NCI-H2171 (cell line): ENCODE data around the gene NRM.
A peak's percentile ranks its signal among the peaks of the same experiment; 100 is the strongest.
"Not testable (repeated sequence)": the region's sequence is repeated elsewhere in the genome, so short reads cannot be mapped to it uniquely, and the experiment has no call there.

Source experiments
- DNase-seq: peaks from one replicate; lab custom pipeline; 2025; lab: John Stamatoyannopoulos, UW

NRM gene

DNA sequence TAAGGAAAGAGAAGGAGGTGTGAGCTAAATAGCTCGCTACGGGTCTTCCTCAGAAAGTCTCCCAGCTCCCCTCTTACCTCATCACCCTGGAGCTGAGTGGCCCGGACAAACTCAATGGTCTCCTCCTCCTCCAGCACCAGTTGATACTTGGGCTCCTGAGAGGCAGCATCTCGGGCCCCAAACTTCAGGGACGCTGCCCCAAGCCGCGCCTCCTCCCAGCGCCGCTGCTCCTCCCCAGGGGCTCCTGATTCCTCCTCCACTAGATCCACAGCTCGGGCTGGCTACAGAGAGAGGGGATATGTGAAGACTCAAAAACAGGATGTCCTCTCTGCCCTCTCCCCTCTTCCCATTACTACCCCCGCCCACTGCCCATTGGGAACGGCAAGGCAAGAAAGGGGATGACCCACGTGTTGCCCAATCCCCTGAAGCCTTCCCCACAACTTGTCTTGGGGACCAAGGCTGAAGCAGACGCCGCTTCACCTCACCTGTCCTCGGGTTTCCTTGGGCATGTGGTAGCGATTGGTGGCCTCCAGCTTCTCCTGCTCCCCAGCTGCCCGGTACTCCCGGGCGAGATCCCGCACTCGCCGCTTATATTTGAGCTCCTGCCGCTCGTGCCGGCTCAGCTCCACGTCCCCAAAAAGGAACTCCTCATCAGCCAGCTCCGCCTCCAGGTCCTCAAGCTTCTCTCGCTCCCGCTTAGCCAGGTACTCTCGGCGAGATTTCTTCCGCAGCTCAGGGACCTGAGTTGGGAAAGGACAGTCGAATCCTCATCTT, 25.6 kb downstream of the NRM start:
- DNase-seq = no peak

DNA sequence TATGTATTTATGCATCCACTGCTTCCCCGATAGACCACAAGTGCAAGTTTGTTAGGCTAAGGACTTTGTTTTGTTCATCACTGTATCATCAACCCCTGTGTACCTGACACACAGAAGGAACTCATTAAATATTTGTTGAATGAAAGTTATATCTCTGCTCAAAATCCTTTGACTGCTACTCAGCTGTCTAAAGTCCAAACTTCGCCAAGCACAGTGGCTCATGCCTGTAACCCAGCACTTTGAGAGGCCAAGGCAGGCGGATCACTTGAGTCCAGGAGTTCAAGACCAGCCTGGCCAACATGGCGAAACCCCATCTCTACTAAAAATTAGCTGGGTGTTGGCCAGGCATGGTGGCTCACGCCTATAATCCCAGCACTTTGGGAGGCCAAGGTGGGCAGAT, 32.9 kb downstream of the NRM start:
- DNase-seq = not testable (repeated sequence)

DNA sequence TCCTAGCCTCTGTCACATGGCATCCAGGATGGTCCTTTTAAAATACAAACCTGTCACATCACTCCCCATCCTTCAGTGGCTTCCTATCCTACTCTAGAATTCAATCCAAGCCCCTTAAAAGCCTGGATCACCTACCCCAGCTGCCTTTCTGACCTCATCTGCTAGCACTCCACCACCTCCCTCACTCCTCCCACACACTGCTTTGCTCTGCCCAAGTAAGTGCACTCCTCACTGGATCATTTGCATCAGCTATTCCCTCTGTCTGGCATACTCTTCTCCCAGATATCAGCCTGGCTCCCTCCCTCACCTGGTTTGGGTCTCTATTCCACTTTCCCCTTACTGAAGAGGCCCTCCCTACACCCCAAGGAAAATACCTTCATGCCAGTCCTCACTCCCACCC, 33.3 kb downstream of the NRM start:
- no peak for DNase-seq

DNA sequence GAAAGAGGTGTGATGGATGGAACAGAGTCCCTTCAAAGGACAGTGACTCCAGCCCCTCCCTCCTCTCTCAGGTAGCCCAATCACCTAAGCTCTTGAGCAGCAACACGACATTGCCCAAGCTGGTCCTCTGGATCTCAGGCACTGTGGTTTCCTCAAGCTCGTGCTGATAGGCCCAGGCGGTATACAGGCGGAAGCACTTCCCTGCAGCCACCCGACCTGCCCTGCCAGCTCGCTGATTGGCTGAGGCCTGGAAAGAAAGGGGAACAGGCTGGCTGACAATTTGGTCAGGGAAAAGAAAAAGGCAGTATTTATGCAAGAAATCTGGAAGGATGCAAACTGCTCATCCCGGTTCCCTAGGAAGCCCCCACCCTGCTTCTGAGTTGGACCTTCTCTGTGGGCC, 34.3 kb downstream of the NRM start:
- DNase-seq = no peak

DNA sequence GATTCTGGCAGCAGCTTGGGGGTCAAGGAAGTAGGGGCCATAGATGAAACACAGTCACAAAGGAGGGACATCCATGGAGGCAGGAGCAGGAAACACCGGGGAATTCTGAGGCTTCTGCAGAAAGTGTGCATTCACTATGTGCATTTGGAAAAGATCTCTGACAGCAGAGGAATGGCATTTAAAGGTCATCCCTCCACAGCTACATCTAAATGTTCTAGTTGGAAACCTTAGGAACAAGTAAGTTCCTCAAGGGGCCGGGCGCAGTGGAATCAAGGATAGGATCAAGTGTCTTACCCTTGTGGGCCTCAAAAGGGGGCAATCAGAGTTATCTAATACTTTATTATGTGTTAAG, 35.1 kb downstream of the NRM start:
- DNase-seq = no peak

DNA sequence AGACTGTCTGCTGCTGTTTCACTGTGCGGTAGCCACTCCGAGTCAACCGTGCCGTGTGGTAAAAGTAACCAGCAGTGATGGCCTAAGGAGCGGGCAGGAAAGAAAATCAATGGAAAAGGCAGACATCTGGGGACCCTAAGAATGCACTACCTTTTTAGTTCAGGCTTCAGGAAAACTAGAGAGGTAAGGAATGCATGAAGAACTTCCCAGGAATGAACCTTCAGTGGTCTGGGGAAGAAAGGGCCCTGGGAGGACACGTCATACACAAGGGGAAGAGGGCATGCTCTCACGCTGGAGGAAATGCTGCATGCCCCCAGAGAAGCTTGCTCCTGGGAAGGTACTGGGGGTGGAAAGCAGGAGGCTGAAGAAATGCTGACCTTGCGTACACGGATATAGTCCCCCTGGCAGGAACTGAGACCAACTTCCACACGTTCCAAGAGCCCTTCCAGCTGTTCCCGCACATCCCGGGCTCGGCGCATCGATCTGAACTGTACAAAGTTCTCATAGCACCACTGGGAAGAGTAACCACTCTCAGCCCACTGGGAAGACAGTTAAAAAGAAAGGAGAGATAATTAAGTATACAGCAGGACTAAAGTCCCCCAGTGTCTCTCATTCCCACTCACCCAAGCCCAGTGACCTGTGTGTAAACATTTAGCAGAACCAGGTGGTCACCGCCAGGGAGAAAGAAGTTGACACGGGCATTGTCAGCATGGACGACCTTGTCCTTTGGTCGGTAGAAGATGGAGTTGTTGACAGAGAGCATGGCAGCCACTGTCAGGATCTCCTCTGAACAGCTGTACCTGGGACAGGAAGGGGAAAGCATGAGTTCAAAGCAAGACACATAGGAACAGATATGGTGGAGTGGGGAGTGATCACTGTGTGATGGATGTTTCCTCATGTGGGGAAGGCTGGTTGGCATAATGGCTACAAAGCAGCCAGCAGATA, 35.7 kb downstream of the NRM start:
- no peak for DNase-seq

DNA sequence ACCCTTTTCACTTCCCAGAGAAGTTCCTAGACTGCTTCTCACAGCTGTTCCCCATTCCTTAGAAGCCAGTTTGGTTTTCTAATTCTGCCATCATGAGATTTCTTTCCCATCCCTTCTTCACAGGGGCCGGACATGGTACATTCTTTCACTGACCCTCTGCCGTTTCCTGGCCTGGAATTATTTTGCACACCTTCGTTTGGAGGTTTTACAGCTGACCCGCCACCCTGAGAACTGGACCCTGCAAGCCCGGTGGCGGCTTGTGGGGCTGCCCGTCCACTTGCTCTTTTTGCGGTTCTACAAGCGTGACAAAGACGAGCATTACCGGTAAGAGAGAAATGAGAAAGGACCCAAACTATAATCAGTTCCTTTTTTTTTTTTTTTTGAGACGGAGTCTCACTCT, 39.6 kb downstream of the NRM start:
- DNase-seq = no peak

DNA sequence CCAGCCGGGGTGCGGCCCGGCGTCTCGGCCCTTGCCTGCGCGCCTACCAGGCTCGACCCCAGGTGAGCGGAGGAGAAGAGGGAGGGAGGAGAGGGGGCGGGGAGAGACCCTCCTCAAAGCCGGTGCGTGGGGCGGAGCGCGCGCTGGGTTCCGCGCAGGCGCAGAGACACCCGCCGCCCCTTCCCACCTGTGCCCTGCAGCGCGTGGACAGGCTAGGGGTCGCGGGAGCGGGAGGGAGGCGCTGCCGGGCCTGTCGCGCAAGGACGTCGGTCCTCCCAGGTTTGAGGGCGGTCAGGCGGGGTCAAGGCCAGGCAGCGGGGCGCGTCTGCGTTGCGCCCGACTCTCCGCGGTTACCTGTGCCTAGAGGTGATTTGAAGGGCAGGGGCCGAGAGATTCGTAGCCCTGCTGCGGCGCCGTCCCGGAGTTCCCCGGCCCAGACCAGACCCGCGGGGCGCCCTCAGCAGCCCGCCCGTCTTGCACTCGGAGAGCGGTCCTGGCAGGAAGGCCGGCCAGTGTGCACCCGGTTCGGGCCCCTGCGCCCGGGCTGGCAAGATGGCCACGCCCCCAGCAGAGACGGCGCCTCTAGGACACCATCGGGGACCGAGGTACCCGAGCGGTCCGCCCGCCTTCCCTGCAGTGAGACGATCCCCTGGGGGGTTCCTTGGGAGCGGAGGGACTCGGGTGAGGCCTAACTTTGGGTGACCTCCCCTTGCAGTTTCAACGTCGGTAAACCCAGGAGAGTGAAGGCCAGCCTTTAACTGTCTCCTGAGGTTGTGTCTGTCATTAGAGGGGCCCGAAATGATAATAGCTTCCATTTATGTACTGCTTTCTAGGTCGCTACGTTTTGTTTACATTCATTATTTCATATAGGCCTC, 43.3 kb downstream of the NRM start:
- peak; percentile 84 for DNase-seq

DNA sequence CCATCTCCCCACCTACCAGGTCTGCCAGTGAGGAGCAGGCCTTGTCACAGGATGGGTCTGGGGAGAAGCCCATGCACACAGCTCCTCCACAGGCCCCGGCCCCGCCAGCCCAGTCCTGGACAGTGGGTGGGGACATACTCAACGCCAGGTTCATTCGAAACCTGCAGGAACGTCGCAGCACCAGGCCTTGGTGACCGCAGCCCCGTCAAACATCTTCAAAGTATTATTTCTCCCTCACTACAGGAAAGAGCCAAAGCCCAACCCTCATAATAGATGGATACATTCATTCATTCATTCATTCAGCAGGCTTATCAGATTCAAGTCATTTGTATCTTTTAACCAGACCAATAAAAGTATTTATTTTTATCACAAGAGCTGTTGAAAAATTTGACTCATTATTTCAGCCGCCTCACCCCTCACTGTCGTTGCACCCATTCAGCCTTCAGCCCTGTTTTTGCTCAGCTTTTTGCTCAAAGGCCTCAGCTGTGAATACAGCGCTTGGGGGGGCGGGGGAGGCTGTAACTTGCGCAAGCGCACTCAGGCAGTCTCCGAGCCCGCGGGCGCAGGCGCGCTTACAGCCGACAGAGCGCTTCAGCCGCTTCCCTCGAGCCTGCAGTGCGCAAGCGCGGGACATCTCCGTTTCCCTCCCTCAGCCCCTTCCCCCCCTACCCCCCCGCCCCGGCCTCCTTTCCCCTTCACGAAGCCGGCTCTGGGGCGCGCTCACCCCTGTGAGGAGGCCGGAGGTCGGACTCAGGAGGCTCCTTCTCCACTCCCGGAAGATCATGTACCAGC, 44.1 kb downstream of the NRM start, which contains the start of gene C6orf136:
C6orf136 (plus strand) TSS at position 684 of the 792 bp plus-strand sequence; CDS start at position 783, 99 bp downstream.
- peak; percentile 84 for DNase-seq

DNA sequence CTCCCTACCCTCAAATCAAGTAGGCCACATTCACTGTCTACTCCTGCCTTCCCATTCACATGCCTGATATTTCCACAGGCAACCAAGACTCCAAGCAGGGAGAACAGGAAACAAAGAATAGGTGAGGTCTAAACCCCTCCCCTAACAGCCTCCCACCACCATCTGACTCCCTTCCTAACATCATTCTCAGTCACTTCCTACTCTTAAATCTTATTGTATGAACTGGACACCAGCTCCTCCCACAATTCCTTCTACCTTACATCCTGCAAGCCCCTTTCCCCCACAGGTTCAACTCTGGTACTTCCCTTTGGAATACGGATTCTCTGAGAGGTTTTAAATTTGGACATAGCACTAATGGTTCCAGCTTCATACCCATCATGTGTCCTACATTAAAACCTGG, 44.8 kb downstream of the NRM start:
- DNase-seq = no peak

DNA sequence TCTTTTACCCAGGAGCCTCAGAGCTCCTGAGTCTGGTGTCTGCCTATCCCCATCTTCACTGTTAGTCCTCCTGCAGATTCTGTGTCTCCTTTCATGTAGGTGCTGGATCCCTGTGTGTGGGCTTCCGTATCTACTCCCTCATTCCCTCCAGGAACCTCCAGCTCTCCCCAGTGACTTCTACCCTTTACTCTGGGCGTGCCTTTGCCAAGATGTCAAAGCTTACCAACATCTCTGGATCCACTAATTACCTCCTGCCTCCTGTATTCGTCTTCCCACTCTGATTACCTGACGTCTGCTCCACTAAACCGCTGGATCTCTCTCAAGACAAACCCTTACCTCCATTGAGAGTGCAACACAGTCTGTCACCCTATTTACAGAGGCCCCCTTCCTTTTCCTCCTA, 46.0 kb downstream of the NRM start:
- no peak for DNase-seq

DNA sequence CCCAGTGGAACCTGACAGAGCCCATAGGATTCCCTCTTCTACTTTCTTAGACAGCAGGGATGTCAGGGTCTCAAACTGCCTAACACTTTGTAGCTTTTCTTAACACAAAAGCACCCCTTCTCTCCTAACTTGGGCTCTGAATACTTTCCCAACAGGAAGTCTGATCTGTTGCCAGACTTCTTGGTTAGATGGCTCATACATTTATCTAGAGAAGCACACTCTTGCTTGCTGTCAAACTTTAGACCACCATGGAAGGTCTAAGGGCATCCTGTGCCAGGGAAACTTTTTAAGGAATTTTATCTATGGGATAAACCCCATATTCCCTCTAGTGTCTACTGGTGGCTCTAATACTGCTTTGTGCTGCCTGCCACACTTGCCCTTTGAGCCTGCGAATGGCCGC, 47.1 kb downstream of the NRM start:
- no peak for DNase-seq

DNA sequence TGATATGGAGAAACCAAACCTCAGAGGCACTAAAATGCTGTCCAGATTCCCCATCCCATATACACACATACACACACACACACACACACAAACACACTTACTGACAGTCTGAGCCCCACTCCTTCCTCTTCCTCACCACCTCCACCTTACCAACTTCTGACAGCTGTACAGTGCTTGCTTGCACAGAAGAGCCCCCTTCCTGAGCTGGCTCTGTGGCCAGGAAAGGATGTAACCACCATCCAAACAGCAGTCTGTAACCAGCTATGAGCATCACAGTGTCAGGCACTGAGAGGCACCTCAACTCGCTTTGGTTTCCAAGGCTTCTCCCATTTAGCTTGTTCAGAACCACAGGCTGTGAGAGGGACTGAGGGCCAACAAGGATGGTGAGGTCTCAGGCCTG, 49.7 kb downstream of the NRM start:
- DNase-seq = no peak

DNA sequence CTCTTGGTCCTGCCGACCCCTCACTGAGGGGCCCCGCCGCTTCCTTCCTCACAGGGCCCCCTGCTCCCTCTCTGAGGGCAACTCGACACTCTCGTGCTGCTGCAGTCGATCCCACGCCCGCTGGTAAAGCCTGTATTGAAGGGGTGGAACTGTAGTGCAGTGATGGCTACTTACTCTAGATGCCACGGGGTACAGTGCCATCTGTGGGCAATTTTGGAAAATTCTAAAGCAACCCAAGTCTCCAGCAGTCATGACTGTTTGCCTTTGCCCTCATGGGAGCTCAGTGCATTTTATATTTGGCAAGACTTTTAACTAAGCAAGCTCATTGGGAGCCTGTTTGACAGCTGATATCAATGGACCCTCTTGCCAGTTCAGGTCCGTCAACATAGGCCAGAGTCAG, 50.3 kb downstream of the NRM start:
- no peak for DNase-seq
